Naive thymus-derived CD8-positive, alpha-beta T cell (primary cell): ENCODE measurements around the gene IL33. TPM values are rescaled to one million over a fixed set of nuclear protein-coding genes. Genes with fewer than 3 reads are reported as not detected.

Experiments used
- ATAC-seq, 2 donors: fragments of 150-1000 bp; cut with Tn5 transposase in 1 of 2; sonication (Bioruptor Pico), chemical (Tn5 transposase) in 1 of 2; 1 replicate in 1 of 2; 2 replicates in 1 of 2; pipeline ENCODE4 v1.10.0; 2021; ENCODE audit warnings: mild to moderate bottlenecking in 2 of 2, moderate library complexity in 2 of 2
- POLR2A ChIA-PET: fragments of 350-600 bp; sonication (Branson Sonifier 250); formaldehyde crosslinking; loops from one replicate; lab custom pipeline; 2021; ENCODE audit warnings: antibody characterized with exemption; lab: Charles Lee
- DNase-seq, 10 donors: peaks; one replicate each; pipeline versions ENCODE4 v3.0.0 to v3.0.0-alpha.2; 2020 to 2022
- H3K27ac Mint-ChIP-seq, 10 donors: one replicate each; pipeline ENCODE4 v1.8.0; 2020 to 2022; ENCODE audit warnings: mild to moderate bottlenecking in 10 of 10, mixed read lengths in 10 of 10, moderate library complexity in 4 of 10, inconsistent platforms in 1 of 10
- H3K27me3 Mint-ChIP-seq, 5 donors: one replicate each; pipeline ENCODE4 v1.8.0; 2021 to 2022; ENCODE audit warnings: mixed read lengths in 5 of 5
- H3K36me3 Mint-ChIP-seq, 3 donors: one replicate each; pipeline ENCODE4 v1.8.0; 2020 to 2022; ENCODE audit warnings: mixed read lengths in 3 of 3, mild to moderate bottlenecking in 2 of 3, inconsistent platforms in 1 of 3
- H3K4me1 Mint-ChIP-seq, 4 donors: one replicate each; pipeline ENCODE4 v1.8.0; 2021 to 2022; ENCODE audit warnings: mixed read lengths in 4 of 4
- H3K4me3 Mint-ChIP-seq, 10 donors: one replicate each; pipeline ENCODE4 v1.8.0; 2020 to 2022; ENCODE audit warnings: mild to moderate bottlenecking in 10 of 10, mixed read lengths in 10 of 10, moderate library complexity in 6 of 10, inconsistent platforms in 1 of 10
- H3K9me3 Mint-ChIP-seq, 9 donors: one replicate each; pipeline ENCODE4 v1.8.0; 2020 to 2022; ENCODE audit warnings: mixed read lengths in 9 of 9, mild to moderate bottlenecking in 3 of 9, inconsistent platforms in 1 of 9, moderate library complexity in 1 of 9
- polyA plus RNA-seq, 3 donors: library from polyadenylated mRNA; unstranded; fragments of 300-500 nt; fragmentation: Illumina TruSeq; gene quantifications; one replicate each; pipeline ENCODE4 v1.2.3, GENCODE V29; 2021
- total RNA-seq, 8 experiments: library from RNA in 2 of 8; stranded (reverse) in 2 of 8; gene quantifications; one replicate each; pipeline ENCODE4 v1.2.3 and lab custom pipeline; 2021 to 2026

IL33 gene
- total and polyA plus RNA-seq, 5 experiments from 2014 or later: not detected

DNA sequence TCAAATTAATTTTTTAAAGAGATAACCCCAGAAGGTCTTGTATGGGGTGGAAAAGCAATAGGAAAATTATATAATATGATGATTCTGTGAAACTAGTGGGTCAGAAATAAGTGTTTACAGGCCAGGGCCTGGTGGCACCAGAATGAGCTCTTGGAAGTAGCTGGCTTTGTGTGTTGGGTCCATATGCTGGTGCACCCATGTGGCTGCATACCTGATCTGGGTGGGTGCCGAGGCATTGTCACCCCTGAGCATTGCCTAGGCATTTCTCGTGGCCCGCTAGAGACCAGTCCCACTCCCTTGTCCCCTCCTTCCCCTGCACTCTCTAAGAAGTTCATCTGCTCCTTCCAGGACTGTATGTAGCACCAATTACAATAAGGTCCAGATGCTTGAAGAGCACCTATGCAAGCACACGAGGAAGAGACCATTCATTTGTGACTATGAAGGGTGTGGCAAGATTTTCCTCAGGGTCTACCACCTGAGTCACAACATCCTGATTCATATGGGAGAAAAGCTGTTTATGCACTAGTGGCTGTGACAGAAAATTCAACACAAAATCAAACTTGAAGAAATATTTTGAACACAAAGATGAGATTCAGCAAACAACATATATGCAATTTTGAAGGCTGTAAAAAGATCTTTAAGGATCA lies 19.8 kb upstream of the IL33 start:
- Mint-ChIP-seq H3K4me1 (no peaks in the 10 kb centered on the region), H3K9me3 (no peaks in the 10 kb centered on the region), H3K36me3 (no peaks in the 10 kb centered on the region), H3K4me3 (no peak overlapping the region), H3K27ac (no peak overlapping the region), H3K27me3 (peaks cover 10 to 53% (median 21%) of the 10 kb centered on the region in 5 donors)
- DNase-seq (no peak), ATAC-seq (no peak)
- POLR2A ChIA-PET: no interaction called here

DNA sequence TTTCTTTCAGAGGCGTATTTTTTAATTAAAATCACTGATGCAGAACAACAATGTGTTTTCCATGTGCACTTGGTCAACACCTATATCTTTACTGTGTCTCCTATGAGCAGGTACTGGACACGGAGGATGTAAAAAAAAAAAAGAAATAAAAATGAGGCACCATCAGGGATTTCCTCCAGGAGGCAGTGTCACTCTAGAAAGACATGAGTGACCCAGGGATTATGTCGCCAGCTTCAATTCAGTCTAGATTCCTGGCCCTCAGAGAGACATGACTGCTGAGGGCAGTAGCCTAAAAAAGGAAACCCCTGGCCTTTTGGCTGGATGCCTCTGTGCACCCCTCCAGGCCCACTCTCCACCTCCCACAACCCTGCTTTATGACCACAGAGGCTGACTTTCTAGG lies 18.3 kb upstream of the IL33 start:
- ATAC-seq (no peak), DNase-seq (no peak)
- Mint-ChIP-seq H3K4me1 (no peaks in the 10 kb centered on the region), H3K36me3 (no peaks in the 10 kb centered on the region), H3K9me3 (no peaks in the 10 kb centered on the region), H3K27me3 (peaks cover 7 to 38% (median 15%) of the 10 kb centered on the region in 5 donors), H3K4me3 (no peak overlapping the region), H3K27ac (no peak overlapping the region)
- POLR2A ChIA-PET: no interaction called here

DNA sequence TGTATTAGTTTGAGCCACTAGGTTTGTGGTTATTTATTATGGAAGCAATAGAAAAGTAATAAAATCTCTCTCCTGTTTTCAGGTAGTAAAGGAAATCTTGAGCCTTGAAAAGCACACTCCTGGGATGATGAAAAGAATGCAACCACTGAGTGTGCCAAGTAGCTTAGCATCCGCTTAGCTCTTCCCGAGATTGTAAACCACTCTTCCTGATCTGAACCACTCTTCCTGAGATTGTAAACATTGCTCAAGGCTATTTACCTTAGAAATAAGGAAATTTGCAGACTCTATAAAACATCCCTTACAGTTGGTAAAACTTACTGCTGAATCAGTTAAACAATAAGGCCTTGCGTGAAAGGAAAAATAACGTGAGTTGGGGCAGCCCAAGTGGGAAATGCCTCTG lies 17.4 kb upstream of the IL33 start:
- Mint-ChIP-seq H3K36me3 (no peaks in the 10 kb centered on the region), H3K9me3 (no peaks in the 10 kb centered on the region), H3K27ac (no peak overlapping the region), H3K27me3 (peaks cover 7 to 30% (median 13%) of the 10 kb centered on the region in 5 donors), H3K4me3 (no peak overlapping the region), H3K4me1 (no peaks in the 10 kb centered on the region)
- DNase-seq: no peak
- no peak for ATAC-seq
- POLR2A ChIA-PET: no interaction called here

DNA sequence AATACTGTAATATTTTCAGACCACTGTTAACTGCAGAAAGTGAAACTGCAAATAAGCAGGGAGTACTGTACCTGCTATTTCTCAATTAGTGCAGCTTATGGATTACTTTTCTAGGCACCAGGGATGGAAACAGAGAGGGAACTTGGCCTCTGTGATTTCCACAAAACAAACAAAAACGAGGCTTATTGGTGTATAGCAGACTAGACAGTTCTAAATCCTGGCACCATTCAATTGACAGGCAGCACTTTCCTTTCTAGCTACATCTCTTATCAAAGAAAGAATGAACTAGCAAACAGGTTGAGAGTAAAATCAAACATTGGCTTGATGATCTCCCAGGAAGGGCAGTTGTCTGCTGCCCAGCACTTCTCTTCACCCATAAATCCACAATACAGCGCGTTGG lies 16.0 kb upstream of the IL33 start:
- Mint-ChIP-seq H3K27me3 (peaks cover 7 to 38% (median 17%) of the 10 kb centered on the region in 5 donors), H3K9me3 (peaks cover 0 to 6% (median 0%) of the 10 kb centered on the region in 9 donors), H3K4me1 (no peaks in the 10 kb centered on the region), H3K27ac (no peak overlapping the region), H3K4me3 (no peak overlapping the region), H3K36me3 (peaks cover 0 to 6% (median 0%) of the 10 kb centered on the region in 3 donors)
- POLR2A ChIA-PET: no interaction called here
- ATAC-seq (no peak), DNase-seq (no peak)

DNA sequence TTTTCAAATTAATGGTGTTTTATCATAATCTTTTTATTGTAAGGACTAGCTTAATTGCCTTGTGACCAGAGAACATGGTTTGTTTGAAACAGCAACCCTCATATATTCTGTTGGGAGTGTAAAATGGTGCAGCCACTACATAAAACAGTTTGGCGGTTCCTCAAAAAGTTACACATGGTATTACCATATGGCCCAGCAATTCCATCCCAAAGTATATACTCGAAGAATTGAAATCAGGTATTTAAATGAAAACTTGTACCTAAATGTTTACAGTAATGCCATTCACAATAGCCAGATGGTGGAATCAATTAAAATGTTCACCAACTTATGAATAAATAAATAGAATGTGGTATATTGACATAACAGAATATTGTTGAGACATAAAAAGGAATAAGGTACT lies 14.8 kb upstream of the IL33 start:
- peaks cover 0 to 13% (median 0%) of the 10 kb centered on the region in 3 donors for H3K36me3 Mint-ChIP-seq
- peaks cover 12 to 44% (median 23%) of the 10 kb centered on the region in 5 donors for H3K27me3 Mint-ChIP-seq
- ATAC-seq: no peak
- no peak for DNase-seq
- no peaks in the 10 kb centered on the region for H3K4me1 Mint-ChIP-seq
- H3K9me3 Mint-ChIP-seq: peaks cover 0 to 15% (median 4%) of the 10 kb centered on the region in 9 donors
- no peak overlapping the region for H3K27ac Mint-ChIP-seq
- no peak overlapping the region for H3K4me3 Mint-ChIP-seq
- POLR2A ChIA-PET: no interaction called here

DNA sequence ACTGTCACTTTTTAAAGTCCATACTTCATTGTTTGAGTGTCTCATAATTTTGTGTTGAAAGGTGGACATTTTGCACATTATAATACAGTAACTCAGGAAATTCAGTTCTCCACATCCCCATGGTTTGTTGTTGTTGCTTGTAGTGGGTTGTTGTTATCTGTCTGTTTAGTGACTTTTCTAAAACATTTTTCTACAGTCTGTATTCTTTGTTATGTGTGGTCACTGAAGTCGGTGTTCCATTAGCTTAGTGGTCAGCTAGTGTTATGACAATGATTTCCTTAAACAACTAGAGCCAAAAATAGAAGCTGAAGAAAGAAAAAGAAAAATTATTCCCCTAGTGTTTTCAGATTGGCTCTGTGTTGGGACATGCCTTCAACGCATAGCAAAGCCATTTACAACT lies 5.6 kb upstream of the IL33 start:
- H3K27ac Mint-ChIP-seq: no peak overlapping the region
- H3K9me3 Mint-ChIP-seq: peaks cover 0 to 72% (median 50%) of the 10 kb centered on the region in 9 donors

DNA sequence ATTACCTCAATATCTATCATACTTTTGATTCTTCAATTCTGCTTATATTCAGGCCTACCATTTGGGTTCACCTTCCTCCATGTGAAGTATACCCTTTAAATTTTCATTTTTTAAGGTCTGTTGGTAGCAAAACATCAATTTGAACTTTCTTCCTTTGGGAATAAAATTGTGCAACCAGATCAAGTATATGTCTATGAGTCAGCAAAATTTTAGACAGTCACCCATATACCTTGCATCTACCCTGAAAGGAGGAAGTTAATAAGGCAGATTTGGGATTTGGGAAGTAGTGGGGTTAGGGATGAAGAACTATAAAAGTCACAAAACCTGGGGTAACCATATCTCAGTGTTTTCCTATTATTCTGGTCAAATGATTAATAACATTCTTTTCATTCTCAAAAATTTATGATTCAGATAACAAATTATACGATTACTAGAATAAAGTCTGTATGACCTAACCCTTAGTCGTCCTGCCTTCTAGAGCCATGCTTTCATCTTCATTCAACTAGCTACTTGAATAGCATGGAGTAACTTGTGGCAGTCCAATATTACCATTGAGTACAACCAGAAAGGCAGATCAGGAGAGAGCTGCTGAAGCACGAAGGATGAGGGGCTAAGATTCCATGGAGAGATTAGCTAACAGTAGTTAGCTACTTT lies 2.8 kb upstream of the IL33 start:
- ATAC-seq: no peak
- Mint-ChIP-seq H3K36me3 (peaks cover 0 to 18% (median 0%) of the 10 kb centered on the region in 3 donors), H3K27me3 (peaks cover 6 to 26% (median 12%) of the 10 kb centered on the region in 5 donors)

More for the DNA sequence above, 5.6 kb upstream of the IL33 start:
- Mint-ChIP-seq H3K4me3 (no peak overlapping the region), H3K36me3 (peaks cover 0 to 24% (median 2%) of the 10 kb centered on the region in 3 donors), H3K27me3 (peaks cover 3 to 21% (median 8%) of the 10 kb centered on the region in 5 donors), H3K4me1 (no peaks in the 10 kb centered on the region)
- ATAC-seq: no peak
- DNase-seq: no peak
- POLR2A ChIA-PET: no interaction called here

DNA sequence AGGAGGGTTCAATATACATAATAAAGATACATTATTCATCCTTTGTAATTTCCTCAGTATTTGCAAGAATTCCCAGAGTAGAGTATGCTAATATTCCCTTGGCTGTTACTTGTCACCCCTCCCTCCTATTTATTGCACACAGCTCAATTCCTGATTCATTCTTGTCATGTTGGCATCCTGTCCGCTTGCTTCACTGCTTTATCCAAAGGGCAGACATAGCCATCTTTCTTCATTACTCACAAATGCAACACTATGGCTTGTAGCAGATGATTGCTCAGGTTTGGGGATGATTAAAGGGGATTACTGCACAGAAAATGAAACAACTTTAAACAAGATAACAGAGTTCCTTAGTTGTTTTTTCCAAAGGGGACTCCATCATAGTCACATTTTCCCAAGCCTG lies 1.2 kb upstream of the IL33 start:
- Mint-ChIP-seq H3K27ac (no peak overlapping the region), H3K4me3 (no peak overlapping the region), H3K27me3 (peaks cover 6 to 33% (median 17%) of the 10 kb centered on the region in 5 donors), H3K36me3 (peaks cover 0 to 15% (median 0%) of the 10 kb centered on the region in 3 donors), H3K4me1 (no peaks in the 10 kb centered on the region), H3K9me3 (peaks cover 0 to 37% (median 19%) of the 10 kb centered on the region in 9 donors)
- POLR2A ChIA-PET: no interaction called here
- ATAC-seq (no peak), DNase-seq (no peak)

More for the DNA sequence above, 2.8 kb upstream of the IL33 start:
- H3K4me3 Mint-ChIP-seq: no peak overlapping the region
- H3K9me3 Mint-ChIP-seq: peaks cover 0 to 45% (median 33%) of the 10 kb centered on the region in 9 donors
- no peak for DNase-seq
- POLR2A ChIA-PET: no interaction called here
- H3K4me1 Mint-ChIP-seq: no peaks in the 10 kb centered on the region
- no peak overlapping the region for H3K27ac Mint-ChIP-seq

DNA sequence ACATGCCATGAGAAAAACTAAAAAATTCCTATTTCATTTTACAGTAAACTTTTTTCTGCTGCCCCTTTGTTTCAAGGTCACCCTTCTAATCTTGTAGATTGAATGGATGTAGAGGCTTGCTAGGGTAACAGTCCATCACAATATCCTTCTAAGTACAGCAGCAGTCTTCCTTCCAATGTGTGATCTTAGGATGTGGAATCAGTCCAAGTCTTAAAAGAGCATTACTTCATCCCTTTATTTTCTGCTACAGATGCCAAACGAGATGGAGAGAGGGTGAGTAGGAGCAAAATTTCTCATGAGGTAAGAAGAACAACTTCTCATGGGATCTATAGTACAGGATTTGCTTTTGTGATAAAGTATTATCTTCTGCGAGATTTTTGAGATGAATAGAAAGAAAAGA lies 704 bp upstream of the IL33 start:
- DNase-seq: no peak
- POLR2A ChIA-PET: no interaction called here
- Mint-ChIP-seq H3K4me1 (no peaks in the 10 kb centered on the region), H3K36me3 (peaks cover 0 to 10% (median 0%) of the 10 kb centered on the region in 3 donors), H3K27ac (no peak overlapping the region), H3K4me3 (no peak overlapping the region), H3K9me3 (peaks cover 0 to 32% (median 17%) of the 10 kb centered on the region in 9 donors), H3K27me3 (peaks cover 6 to 38% (median 18%) of the 10 kb centered on the region in 5 donors)
- ATAC-seq: no peak

DNA sequence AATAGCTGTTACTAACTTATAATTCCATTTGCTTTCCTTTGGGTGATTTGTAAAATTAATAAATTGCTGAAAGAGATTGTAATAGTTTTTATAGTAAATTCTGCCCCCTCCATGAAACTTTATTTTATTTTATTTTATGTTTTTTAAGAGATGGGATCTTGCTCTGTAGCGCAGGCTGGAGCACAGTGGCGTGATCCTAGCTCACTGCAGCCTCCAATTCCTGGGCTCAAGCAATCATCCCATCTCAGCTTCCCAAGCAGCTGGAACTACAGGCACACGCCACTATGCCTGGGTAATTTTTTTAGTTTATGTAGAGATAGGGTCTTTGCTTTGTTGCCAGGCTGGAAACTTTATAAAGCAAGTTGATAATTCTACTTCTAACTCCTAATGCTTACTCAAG lies 395 bp downstream of the IL33 start:
- H3K27me3 Mint-ChIP-seq: peaks cover 6 to 44% (median 19%) of the 10 kb centered on the region in 5 donors
- H3K27ac Mint-ChIP-seq: no peak overlapping the region
- no peaks in the 10 kb centered on the region for H3K4me1 Mint-ChIP-seq
- no peak for DNase-seq
- peaks cover 0 to 21% (median 6%) of the 10 kb centered on the region in 9 donors for H3K9me3 Mint-ChIP-seq
- POLR2A ChIA-PET: no interaction called here
- no peak for ATAC-seq
- H3K4me3 Mint-ChIP-seq: no peak overlapping the region
- peaks cover 0 to 2% (median 0%) of the 10 kb centered on the region in 3 donors for H3K36me3 Mint-ChIP-seq

DNA sequence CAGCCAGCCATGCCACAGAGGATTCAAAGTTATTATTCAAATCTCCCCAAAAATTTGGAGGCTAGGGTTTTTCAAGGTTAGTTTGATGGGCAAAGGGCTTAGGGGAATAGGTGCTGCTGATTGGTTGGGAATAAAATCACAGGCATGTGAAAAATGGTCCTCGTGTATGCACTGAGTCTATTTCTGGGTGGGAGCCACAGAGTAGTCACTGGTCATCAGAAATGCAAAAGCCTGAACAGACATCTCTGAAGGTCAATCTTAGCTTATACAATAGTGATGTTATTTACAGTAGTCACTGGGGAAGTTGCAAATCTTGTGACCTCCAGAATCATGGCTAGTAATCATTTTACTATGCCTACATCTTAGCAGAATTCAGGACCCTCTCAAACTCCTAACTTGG lies 1.3 kb downstream of the IL33 start:
- ATAC-seq: no peak

DNA sequence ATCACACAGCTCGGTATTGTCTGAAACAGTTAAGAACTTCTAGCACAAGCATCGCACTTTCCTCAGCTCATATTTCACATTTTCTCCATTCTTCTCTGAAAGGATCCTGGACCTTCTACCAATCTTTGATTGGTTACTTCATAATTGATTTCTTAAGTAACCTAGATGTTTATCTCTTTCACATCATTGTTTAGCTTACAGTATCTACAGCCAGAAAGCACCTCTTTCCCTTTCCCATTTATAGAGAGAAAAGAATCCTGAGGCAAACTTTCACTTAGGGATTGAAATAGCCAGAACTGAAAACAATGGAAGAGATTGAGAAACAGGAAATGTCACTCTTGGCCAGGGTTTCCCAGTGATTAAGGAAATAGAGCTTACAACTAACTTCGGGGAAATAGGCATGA lies 2.5 kb downstream of the IL33 start:
- H3K36me3 Mint-ChIP-seq: no peaks in the 10 kb centered on the region
- H3K4me1 Mint-ChIP-seq: no peaks in the 10 kb centered on the region
- H3K9me3 Mint-ChIP-seq: peaks cover 0 to 1% (median 0%) of the 10 kb centered on the region in 9 donors
- ATAC-seq (no peak), DNase-seq (no peak)
- no peak overlapping the region for H3K27ac Mint-ChIP-seq
- POLR2A ChIA-PET: no interaction called here
- H3K27me3 Mint-ChIP-seq: peaks cover 6 to 36% (median 18%) of the 10 kb centered on the region in 5 donors
- H3K4me3 Mint-ChIP-seq: no peak overlapping the region

More for the DNA sequence above, 1.3 kb downstream of the IL33 start:
- H3K9me3 Mint-ChIP-seq: peaks cover 0 to 13% (median 2%) of the 10 kb centered on the region in 9 donors
- H3K27me3 Mint-ChIP-seq: peaks cover 6 to 44% (median 19%) of the 10 kb centered on the region in 5 donors
- POLR2A ChIA-PET: no interaction called here
- H3K4me1 Mint-ChIP-seq: no peaks in the 10 kb centered on the region
- DNase-seq: no peak
- no peak overlapping the region for H3K4me3 Mint-ChIP-seq
- H3K36me3 Mint-ChIP-seq: no peaks in the 10 kb centered on the region
- H3K27ac Mint-ChIP-seq: no peak overlapping the region

DNA sequence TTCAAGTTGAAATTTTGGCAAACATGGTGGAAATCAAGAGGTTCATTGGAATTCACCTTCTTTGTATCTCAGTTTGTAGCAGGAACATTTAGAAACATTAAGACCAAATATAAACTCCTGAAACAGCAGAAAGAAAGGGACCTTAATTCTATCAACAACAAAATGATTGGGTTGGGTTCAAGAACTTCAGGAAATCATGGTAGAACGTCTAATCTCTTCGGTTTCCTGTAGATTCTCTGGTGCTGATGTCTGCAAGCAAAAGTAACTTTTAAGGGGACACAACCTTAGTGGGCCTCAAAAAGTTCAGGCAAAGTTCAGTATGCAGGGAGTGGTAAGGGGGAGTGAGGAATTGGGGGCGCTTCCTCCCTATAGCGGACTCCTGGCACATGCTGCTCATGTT lies 3.4 kb downstream of the IL33 start:
- H3K36me3 Mint-ChIP-seq: no peaks in the 10 kb centered on the region
- ATAC-seq (no peak), DNase-seq (no peak)
- POLR2A ChIA-PET: no interaction called here
- H3K27me3 Mint-ChIP-seq: peaks cover 8 to 34% (median 16%) of the 10 kb centered on the region in 5 donors
- H3K4me3 Mint-ChIP-seq: no peak overlapping the region
- H3K4me1 Mint-ChIP-seq: no peaks in the 10 kb centered on the region
- H3K9me3 Mint-ChIP-seq: no peaks in the 10 kb centered on the region
- H3K27ac Mint-ChIP-seq: no peak overlapping the region
